GM18873 (cell line): ENCODE results near the gene PHF12.

Experiments
- ATAC-seq: cut with Tn5 transposase; IDR thresholded peaks from one replicate; pipeline ENCODE4 v1.9.1; 2021; ENCODE audit warnings: mild to moderate bottlenecking, moderate library complexity, moderate number of reproducible peaks; ENCODE audit not compliant: unreplicated experiment, low FRiP score

The PHF12 gene

DNA sequence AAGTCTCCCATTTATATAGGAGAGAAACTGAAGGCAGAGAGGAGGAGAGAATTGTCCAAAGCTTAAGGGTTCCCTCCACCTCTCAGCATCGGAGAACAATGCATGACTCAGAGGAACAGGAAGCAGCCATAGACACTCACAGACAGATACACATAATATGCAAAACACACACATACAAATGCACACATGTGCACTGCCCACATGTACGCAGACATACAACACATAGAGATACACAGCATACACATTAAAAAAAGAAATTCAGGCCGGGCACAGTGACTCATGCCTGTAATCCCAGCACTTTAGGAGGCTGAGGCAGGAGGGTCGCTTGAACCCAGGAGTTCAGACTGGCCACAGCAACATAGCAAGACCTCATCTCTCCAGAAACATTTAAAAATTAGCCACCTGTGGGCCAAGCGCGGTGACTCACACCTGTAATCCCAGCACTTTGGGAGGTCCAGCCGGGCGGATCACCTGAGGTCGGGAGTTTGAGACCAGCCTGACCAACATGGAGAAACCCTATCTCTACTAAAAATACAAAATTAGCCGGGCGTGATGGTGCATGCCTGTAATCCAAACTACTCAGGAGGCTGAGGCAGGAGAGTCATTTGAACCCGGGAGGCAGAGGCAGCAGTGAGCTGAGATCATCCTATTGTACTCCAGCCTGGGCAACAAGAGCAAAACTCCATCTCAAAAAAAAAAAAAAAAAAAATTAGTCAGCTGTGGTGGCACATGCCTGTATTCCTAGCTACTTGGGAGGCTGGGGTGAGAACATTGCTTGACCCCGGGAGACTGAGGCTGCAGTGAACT, 85.2 kb downstream of the PHF12 start:
- ATAC-seq: no peak

DNA sequence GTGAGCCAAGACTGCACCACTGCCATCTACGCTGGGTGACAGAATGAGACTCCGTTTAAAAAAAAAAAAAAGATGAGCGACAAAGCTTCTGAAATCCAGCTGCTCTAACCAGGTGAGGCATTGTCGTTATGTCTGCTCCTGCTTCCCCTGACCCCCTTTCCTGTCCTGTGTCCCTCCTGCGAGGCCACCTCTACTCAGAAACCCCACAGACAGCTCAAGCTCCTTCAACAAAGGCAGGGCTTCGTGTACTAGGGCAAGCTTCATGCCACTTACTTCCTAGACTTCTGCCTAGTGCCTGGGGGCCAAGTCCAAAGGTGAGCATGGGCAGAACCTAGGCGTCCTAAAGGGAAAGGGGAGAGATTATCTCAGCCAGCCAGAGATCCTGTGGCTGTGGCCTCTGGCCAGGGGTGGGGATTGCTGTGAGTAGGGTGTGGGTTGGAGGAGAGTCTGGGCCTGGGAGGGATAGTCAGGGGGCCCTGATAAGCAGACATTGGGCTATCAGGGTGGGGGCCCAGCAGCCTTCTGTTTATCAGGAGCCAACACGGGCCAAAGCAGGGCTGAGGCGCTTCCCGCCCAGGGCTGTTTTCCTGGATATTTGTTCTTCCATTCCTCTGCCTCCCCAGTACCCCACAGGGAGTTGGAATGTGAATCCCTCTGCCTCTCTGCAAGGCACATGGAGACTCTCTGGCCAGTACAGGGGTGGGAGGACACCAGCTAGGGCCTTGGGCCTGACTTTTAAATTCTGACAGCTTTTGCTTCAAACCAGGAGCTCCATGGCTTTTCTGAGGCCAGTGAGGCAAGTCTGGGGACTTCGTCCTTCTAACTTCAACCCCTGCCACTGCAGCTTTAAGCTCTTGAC, 86.1 kb downstream of the PHF12 start:
- ATAC-seq: no peak

DNA sequence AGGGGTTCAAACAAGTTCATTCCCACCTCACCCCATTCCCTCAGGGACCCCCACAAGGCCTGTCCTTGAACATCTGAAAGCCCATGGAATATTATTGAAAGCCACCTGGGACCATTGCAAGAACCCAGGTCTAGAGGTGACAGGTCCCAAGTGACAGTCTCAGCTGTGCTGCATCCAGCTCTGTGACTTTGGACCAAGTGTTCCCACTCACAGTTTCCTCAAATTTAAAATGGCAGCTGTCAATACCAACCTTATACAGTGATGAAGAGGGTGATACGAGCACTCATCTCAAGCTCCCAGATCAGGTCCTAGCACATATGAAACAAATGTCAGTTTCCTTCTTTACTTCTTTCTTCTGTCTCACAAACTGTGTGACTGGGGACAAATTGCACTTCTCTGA, 87.4 kb downstream of the PHF12 start:
- ATAC-seq: no peak

- no peak for ATAC-seq
These were observed 88.8 kb downstream of the PHF12 start for GRCh38 chr17:28862561-28862960.

DNA sequence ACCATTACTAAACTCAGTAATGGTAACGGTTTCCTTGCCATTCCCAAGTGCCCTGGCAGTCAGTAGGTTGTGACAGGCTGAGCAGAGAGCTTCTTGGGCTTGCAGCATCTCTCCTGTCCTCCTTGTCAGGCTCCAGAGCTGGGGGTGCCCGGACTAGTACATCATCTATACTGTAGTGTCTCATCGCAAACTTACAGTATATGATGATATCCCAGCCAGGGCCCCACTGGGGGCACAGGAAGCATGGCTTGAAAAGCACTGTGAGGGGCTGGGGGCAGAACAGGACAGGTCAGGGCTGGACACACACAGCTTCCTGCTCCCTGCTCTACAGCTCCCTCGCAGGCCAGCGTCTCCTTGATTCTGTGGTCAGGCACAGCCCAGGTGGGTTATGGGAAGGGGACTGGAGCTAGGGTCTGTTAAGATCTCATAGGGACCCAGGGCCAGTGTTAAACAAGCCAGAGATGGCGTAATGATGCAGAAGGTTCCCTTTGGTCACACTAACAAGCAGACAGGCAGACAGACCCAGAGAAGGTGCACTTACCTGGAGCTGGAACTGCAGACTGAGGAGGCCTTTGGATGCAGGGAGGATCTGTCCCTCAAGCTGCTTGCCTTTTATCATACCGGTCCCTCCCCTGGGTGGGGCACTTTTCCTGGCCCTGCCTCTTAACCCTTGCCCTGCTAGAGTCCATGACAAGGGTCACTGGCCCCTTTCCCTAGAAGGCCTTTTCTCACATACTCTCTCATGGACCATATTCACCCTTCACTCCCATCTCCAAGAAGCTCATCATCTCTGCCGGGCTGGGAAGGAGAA, 89.7 kb downstream of the PHF12 start:
- ATAC-seq: no peak

- ATAC-seq: no peak
These were observed 90.9 kb downstream of the PHF12 start for GRCh38 chr17:28860363-28860808.

DNA sequence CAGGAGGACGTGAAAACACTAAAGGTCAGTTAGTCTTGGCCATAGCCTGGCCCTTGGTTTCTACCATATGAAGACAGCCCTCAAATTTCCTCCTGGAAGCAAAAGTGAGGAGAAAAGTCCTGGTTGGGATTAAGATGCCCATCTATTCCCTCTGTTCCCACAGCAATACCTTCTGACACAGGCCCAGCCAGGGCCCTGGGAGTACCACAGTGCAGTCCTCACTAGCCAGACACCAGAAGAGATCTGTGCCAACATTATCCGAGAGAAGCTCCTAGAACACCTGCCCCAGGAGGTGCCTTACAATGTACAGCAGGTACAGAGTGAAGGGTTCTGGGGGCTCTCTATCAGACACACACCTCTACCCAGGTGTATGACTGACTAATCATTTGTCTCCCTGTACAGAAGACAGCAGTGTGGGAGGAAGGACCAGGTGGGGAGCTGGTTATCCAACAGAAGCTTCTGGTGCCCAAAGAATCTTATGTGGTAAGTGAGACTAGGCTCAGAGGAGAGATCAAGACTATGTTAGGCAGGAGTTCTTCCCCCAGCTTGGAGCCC, 92.4 kb downstream of the PHF12 start:
- no peak for ATAC-seq

DNA sequence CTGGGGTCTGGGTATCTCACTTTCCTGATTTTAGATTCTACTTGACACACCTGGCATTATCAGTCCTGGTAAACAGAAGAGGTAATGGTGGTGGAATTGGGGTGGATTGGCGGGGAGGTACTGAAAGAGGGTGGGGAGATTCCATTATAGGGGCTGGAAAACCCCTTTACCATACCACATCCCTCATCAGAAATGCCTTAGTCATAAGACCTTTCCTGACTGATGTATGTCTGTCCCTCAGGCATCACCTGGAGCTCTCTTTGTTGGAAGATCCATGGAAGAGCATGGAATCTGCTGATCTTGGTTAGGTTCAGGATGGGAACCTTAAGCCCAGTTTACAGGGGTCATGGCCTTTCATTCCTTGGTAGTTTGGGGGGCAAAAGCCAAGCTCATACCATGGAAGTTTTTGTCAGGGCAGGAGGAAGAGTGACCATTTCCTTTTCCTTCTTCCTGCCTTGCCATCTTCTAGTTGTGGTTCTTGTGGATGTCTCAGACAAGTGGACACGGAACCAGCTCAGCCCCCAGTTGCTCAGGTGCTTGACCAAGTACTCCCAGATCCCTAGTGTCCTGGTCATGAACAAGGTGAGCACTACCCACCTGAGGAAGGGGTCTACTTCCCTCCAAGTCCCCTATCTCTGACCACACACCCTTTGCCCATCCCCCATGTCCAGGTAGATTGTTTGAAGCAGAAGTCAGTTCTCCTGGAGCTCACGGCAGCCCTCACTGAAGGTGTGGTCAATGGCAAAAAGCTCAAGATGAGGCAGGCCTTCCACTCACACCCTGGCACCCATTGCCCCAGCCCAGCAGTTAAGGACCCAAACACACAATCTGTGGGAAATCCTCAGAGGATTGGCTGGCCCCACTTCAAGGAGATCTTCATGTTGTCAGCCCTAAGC, 93.2 kb downstream of the PHF12 start:
- no peak for ATAC-seq

GRCh38 chr17:28856028-28856574, 95.2 kb downstream of the PHF12 start:
- ATAC-seq: no peak

DNA sequence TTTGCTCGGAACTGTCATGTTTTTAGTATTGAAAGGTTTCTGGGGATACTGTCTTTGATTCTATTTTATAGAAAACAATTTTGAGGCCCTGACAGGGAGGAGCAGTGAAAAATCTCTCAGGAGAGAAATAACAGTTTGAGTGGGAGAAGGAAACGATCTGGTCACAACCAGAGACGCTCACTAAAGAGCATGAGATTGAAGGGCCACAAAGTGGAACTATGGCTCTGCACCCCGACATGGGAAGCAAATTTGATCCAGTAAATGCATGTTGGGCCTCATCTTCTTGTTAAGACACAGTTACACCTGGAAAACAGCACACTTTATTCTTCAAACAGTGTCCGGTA, 96.0 kb downstream of the PHF12 start:
- ATAC-seq: no peak
